Lower leg skin (tissue), 3 donors: ENCODE results near the gene ZNF222.

Source experiments
- POLR2A ChIP-seq, 2 donors: fragments of 450-650 bp; IDR thresholded peaks; one replicate each; pipeline ENCODE4 v1.6.1; 2016 to 2017; ENCODE audit warnings: antibody characterized with exemption in 2 of 2, mild to moderate bottlenecking in 1 of 2, moderate library complexity in 1 of 2
- TF ChIP-seq, protein P1 (sequence below), 3 donors: fragments of 450-650 bp; IDR thresholded peaks; one replicate each; pipeline ENCODE4 v1.5.1; 2016; ENCODE audit warnings: antibody characterized with exemption in 3 of 3, mild to moderate bottlenecking in 3 of 3, moderate library complexity in 2 of 3

DNA sequence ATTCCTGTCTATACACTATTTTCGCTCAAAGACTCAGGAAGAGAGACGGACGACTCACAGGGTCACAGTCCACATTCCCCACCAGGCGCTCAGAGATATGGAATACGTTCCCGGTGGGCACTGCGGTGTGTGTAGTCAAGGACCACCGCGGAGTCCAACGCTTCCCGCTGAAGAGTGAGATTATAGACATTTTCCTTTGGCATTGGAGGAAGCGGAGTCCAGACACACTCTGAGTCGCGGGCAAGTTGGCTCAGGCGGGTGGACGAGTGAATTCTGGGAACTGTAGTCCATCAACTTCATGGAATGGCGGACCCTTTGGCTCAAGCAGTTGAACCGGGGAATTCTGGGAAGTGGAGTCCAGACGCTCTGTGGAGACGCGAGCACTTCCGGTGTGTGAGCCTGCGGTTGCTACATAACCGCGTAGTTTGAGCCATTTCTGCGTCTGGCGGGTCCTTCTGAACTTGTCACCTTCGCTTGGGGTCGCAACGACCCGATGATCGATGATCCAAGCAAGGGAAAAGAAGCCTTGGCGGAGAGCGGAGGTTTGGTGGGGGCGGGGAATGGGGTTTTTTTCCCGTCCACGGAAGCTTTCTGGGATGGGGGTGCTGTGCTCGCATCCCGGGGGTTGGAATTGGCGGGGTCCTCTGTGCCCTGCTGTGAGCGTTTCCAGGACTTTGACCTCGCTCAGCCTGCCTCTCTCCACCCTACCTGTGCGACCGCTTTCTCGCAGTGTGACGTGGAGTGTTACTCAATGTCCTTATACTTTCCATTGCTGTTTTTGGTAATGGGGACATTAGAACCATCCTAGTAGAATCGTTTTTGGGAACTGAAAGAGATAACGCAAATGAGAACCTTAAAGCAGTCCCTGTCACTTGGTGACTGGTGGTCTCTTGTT is 22.4 kb upstream of the ZNF222 start, which contains the start of gene ZNF230:
- TF ChIP-seq, protein P1, sequence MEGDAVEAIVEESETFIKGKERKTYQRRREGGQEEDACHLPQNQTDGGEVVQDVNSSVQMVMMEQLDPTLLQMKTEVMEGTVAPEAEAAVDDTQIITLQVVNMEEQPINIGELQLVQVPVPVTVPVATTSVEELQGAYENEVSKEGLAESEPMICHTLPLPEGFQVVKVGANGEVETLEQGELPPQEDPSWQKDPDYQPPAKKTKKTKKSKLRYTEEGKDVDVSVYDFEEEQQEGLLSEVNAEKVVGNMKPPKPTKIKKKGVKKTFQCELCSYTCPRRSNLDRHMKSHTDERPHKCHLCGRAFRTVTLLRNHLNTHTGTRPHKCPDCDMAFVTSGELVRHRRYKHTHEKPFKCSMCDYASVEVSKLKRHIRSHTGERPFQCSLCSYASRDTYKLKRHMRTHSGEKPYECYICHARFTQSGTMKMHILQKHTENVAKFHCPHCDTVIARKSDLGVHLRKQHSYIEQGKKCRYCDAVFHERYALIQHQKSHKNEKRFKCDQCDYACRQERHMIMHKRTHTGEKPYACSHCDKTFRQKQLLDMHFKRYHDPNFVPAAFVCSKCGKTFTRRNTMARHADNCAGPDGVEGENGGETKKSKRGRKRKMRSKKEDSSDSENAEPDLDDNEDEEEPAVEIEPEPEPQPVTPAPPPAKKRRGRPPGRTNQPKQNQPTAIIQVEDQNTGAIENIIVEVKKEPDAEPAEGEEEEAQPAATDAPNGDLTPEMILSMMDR (IDR thresholded peaks at IDR 0.05), result no peak
- TF ChIP-seq POLR2A (IDR thresholded peaks at IDR 0.05), result no peak
